ENCODE results near the gene HES5. TPM values are rescaled to one million over a fixed set of nuclear protein-coding genes. Genes with fewer than 3 reads are reported as not detected.

The HES5 gene
- total and polyA plus RNA-seq, 2 donors (not counting 3 experiments of a cell fraction or from before 2014, with no cell fraction given) = 0.07 TPM; not detected in 1

GRCh38 chr1:2556277-2556677, 26.2 kb upstream of the HES5 start, which contains the start of gene TNFRSF14:
TSS of gene TNFRSF14 (plus strand) at chr1:2556371. CDS start at chr1:2556665, 294 bp downstream.
- H3K9me3 ChIP-seq (replicated peaks; ENCODE audit: control insufficient read depth, insufficient read depth, low read length) = no peaks in the 10 kb centered on the region
- H3K79me2 ChIP-seq (ENCODE audit: control insufficient read depth, insufficient read depth, low read length) = no peaks in the 10 kb centered on the region
- peak; percentile 65 for DNase-seq (ENCODE audit: low read depth, low spot score)
- intact Hi-C loops (cut with micrococcal nuclease) (loop anchor here (1.0 kb wide), 2 partner anchors 22 to 87 kb away; no protein-coding TSS in a partner anchor), dilution Hi-C loops (cut with MboI; ENCODE audit: extremely low pct_ligation_motif_present, low sequenced_read_pairs) (no loop called here)
- no TSS peak for BruUV-seq (replicated peaks)
- H3K9me1 ChIP-seq (replicated peaks; ENCODE audit: control insufficient read depth, extremely low read depth, insufficient read depth, low read length) = no peaks in the 10 kb centered on the region
- no peaks in the 10 kb centered on the region for H4K20me1 ChIP-seq (replicated peaks; ENCODE audit: control insufficient read depth, extremely low read depth, insufficient read depth, low read length)
- peak within 1 kb of the TSS; percentile 37 for H3K9ac ChIP-seq (replicated peaks; ENCODE audit: extremely low read depth, insufficient read depth, low read length)
- H3K4me2 ChIP-seq (ENCODE audit: insufficient read depth, low read length) = peak within 1 kb of the TSS; percentile 60
- peak within 1 kb of the TSS; percentile 15 to 38 (median 28) for H3K4me3 ChIP-seq (replicated peaks in 1 of 3; ENCODE audit: insufficient read depth in 1 of 3, low read depth in 1 of 3, low read length in 3 of 3)
- ChIA-PET POLR2A (interaction anchor here (0.7 to 1.2 kb wide), 2 partner anchors 29 to 423 kb away, joined by 3 read pairs; no protein-coding TSS in a partner anchor), CTCF (interaction anchor here (0.9 to 2.9 kb wide), 6 partner anchors 9 to 361 kb away, joined by 3 to 23 read pairs (median 6); partner anchors contain the start of genes FAAP20 and PRXL2B)
- peak; percentile 80 for FAIRE-seq
- no peak for TF ChIP-seq MYC (IDR thresholded peaks at IDR 0.05; ENCODE audit: low read depth, low read length)
- no peak for TF ChIP-seq GATA2 (IDR thresholded peaks at IDR 0.05; ENCODE audit: insufficient read depth, insufficient read length, low read depth, low read length)
- TF ChIP-seq POLR2A (IDR thresholded peaks at IDR 0.05; ENCODE audit: low read depth, low read length) = no peak
- no peak for TF ChIP-seq EZH2 (IDR thresholded peaks at IDR 0.05; ENCODE audit: borderline replicate concordance, low read depth, low read length, severe bottlenecking)
- TF ChIP-seq POLR2AphosphoS5 (IDR thresholded peaks at IDR 0.05; ENCODE audit: insufficient read depth, low read depth, low read length) = no peak
- no peak for TF ChIP-seq FOS (IDR thresholded peaks at IDR 0.05; ENCODE audit: borderline replicate concordance, insufficient read depth, low read length)
- peak in 1 of 2 donors; percentile 17 for TF ChIP-seq CTCF (IDR thresholded peaks at IDR 0.05; ENCODE audit: extremely low read depth in 1 of 2, insufficient read depth in 1 of 2, low read depth in 1 of 2, low read length in 2 of 2)
- peak within 1 kb of the TSS; percentile 53 for H3K27ac ChIP-seq (ENCODE audit: insufficient read depth, low read depth, low read length)
- no peaks in the 10 kb centered on the region for H3K27me3 ChIP-seq (ENCODE audit: control insufficient read depth in 2 of 2, insufficient read depth in 2 of 2, low read length in 2 of 2)
- peaks cover 23% of the 10 kb centered on the region for H3K4me1 ChIP-seq (ENCODE audit: control insufficient read depth, extremely low read depth, insufficient read depth, low read length)
- peaks cover 0 to 3% of the 10 kb centered on the region in 2 experiments for H3K36me3 ChIP-seq (ENCODE audit: control insufficient read depth in 2 of 2, extremely low read depth in 1 of 2, insufficient read depth in 2 of 2, low read length in 2 of 2)
- peak within 1 kb of the TSS; percentile 81 for H2AFZ ChIP-seq (ENCODE audit: low read depth, low read length)

All from endothelial cell of umbilical vein (primary cell).